ENCODE measurements around the gene HCRTR1.
A peak's percentile ranks its signal among the peaks of the same experiment; 100 is the strongest.
"Not testable (repeated sequence)": the region's sequence is repeated elsewhere in the genome, so short reads cannot be mapped to it uniquely, and the experiment has no call there.

Gene HCRTR1

GRCh38 chr1:31581821-31582810, 35.4 kb upstream of the HCRTR1 start:
- no peak for DNase-seq

GRCh38 chr1:31583082-31583994, 34.2 kb upstream of the HCRTR1 start:
- DNase-seq: no peak

GRCh38 chr1:31583995-31584868, 33.3 kb upstream of the HCRTR1 start:
- DNase-seq: peak; percentile 16

GRCh38 chr1:31584869-31585735, 32.4 kb upstream of the HCRTR1 start:
- DNase-seq: no peak

GRCh38 chr1:31585736-31586365, 31.6 kb upstream of the HCRTR1 start:
- no peak for DNase-seq

DNA sequence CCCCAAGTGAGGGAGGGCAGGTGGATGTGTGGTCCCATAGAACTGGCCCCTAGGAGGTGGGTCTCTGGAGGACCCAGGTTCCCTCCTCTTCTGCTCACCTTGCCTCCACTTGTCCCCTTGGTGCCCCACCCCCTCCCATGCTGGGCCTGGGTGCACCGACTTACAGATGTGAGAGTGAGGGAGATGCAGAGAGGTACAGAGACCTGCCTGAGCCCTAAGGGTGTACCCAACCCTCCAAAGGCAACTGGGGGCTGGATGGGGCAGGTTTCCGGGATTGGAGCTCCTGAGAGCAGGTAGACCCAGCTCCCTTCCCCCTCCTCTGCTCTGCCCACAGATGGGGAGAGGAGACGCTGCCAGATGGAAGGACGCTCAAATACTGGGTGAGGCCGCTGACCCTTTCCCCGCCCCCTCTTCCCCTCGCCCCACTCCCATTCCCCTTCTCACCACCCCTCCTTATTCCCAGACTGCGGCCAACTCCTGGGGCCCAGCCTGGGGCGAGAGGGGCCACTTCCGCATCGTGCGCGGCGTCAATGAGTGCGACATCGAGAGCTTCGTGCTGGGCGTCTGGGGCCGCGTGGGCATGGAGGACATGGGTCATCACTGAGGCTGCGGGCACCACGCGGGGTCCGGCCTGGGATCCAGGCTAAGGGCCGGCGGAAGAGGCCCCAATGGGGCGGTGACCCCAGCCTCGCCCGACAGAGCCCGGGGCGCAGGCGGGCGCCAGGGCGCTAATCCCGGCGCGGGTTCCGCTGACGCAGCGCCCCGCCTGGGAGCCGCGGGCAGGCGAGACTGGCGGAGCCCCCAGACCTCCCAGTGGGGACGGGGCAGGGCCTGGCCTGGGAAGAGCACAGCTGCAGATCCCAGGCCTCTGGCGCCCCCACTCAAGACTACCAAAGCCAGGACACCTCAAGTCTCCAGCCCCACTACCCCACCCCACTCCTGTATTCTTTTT, 30.8 kb upstream of the HCRTR1 start:
- no peak for DNase-seq

DNA sequence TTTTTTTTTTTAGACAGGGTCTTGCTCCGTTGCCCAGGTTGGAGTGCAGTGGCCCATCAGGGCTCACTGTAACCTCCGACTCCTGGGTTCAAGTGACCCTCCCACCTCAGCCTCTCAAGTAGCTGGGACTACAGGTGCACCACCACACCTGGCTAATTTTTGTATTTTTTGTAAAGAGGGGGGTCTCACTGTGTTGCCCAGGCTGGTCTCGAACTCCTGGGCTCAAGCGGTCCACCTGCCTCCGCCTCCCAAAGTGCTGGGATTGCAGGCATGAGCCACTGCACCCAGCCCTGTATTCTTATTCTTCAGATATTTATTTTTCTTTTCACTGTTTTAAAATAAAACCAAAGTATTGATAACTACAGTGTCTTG, 30.2 kb upstream of the HCRTR1 start:
- DNase-seq: not testable (repeated sequence)

- DNase-seq: peak; percentile 25
Observed at GRCh38 chr1:31587720-31588423, 29.6 kb upstream of the HCRTR1 start.

GRCh38 chr1:31588751-31589515, 28.6 kb upstream of the HCRTR1 start:
- no peak for DNase-seq

- DNase-seq: no peak
Observed at GRCh38 chr1:31591425-31592093, 25.9 kb upstream of the HCRTR1 start.

DNA sequence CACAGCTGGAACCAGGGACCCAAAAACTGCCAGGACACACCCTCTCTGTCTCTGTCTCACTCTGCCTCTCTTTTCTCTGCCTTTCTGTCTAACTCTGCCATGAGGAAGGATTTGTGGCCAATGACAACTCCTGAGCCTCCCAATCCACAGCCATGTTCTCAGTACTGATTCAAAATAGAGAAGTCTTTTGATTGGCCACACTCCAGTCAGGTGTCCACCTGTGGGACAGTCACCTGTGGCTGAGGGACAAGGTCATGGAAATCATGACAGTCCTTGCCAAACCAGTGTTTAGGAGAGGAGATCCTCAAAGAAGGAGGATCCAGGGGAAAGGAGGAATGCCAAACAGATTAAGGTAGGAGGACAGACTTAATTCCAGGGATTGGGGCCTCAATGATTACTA, 25.4 kb upstream of the HCRTR1 start:
- no peak for DNase-seq

GRCh38 chr1:31593136-31593665, 24.3 kb upstream of the HCRTR1 start:
- DNase-seq: no peak

- peak; percentile 32 for DNase-seq
Observed at GRCh38 chr1:31593770-31594632, 23.5 kb upstream of the HCRTR1 start.

DNA sequence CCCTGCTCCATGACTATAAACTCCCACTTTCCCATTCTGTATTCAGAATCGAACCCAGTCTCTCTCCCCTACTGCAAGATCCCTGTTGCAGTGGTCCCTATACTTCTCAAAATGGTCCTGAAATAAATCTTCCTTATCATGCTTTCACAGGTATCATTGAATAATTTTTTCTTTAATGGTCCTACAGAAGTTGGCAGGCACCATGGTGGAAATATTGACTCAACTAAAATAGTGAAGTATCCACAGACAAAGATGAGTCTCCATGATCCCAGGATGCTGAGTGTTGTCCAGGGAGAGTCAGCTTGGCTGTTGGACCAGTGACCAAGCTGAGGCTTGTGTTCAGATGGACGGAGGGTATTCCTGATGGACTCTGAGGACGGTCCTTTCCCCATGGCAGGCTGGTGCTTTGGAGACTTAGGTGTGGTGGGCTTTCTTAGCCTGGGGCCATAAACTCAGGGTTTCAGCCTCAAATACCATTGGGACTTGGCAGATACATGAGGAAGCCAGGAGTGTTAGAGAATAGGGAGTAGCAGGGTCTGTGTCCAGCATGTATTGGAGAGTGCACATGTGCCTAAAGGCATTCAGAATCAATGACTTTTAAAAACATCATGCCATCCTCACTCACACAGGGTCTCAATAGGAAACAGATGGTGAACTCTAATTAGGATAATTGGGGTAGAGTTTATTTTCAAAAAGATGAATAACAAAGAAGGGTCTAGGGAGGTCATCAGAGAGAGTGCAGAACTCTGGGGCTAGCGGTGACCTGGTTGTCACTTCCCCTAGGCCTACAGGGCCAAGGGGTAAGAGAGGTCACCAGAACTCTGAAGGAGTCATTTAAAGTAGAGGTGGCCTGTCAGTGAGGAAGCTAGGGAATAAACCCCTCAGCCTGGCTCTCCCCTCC, 21.4 kb upstream of the HCRTR1 start:
- no peak for DNase-seq

GRCh38 chr1:31596737-31597097, 20.8 kb upstream of the HCRTR1 start:
- DNase-seq: no peak

GRCh38 chr1:31598980-31599379, 18.5 kb upstream of the HCRTR1 start:
- DNase-seq: no peak

Measured in NCI-H2029 (cell line).